Measurements from ENCODE around the gene CD300LD.

The CD300LD gene

DNA sequence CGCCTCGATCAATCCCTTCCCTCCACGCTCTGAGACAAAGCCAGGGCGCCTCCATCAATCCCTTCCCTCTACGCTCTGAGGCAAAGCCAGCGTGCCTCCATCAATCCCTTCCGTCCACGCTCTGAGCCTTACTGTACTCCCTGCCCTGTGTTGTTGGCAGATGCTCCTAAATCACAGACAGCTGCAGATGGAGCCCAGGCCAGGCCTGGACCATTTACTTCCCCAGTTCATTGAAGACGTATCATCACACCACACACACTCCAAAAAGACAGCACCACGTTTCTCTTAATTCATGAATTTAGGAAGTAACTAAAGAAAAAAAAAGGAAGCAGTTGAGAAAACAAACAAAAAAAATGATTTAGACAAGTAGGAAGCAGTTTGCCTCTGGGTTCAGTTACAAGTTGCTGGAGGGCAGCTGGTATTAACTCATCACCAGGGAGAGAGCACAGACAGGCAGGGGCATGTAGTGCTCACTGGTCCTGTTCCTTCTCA lies 7.4 kb upstream of the CD300LD start:
- Histone ChIP-seq H3K27me3 (ENCODE audit: insufficient read depth, low read length, poor library complexity) (no peaks in the 10 kb centered on the region), H2BK120ac (ENCODE audit: low read depth, low read length) (no peak overlapping the region), H4K8ac (ENCODE audit: low read depth, low read length) (no peak overlapping the region), H3K36me3 (ENCODE audit: control insufficient read depth, insufficient read depth, low read length) (no peaks in the 10 kb centered on the region), H3K18ac (ENCODE audit: low read length) (no peak overlapping the region), H2BK15ac (replicated peaks; ENCODE audit: low read depth) (no peak overlapping the region), H2BK5ac (ENCODE audit: low read length) (no peak overlapping the region), H3K79me2 (ENCODE audit: control insufficient read depth, insufficient read depth, low read length) (no peaks in the 10 kb centered on the region), H3K56ac (ENCODE audit: low read length) (no peak overlapping the region), H3K27ac (ENCODE audit: low read depth, low read length) (no peak overlapping the region), H3K4ac (ENCODE audit: low read depth, low read length) (no peak overlapping the region), H4K5ac (ENCODE audit: low read length) (no peak overlapping the region), H3K9ac (ENCODE audit: low read length) (no peak overlapping the region), H3K4me1 (ENCODE audit: control insufficient read depth, low read depth, low read length) (no peaks in the 10 kb centered on the region), H3K79me1 (ENCODE audit: low read length) (no peaks in the 10 kb centered on the region), H3K23ac (ENCODE audit: low read length) (no peak overlapping the region), H2AK5ac (ENCODE audit: low read length) (no peak overlapping the region), H3K4me2 (ENCODE audit: low read length) (no peak overlapping the region), H3K4me3 (ENCODE audit: low read length) (no peak overlapping the region)
- DNase-seq = no peak
- no CpG with 5 or more reads among the region's 10 CpGs for whole genome bisulfite sequencing (ENCODE audit: extremely low coverage, insufficient coverage, low lambda C conversion rate)

DNA sequence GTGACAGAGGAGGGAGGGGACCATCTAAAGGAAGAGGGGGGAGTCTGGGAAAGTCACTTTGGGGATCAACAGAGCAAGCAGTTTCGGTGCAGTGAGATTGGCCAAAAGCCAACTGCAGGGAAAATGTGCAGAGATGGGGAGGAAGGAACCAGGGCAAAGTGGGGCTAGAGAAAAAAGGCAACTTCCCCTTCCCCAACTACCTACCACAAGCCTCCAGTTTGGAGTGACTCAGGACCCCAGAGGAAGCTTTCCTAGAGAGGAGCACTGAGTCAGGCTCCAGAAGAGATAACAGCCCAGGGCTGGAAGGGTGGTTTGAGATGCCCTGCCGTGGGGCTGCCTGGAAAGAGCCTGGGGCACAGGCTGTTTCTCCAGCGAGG lies 6.9 kb upstream of the CD300LD start:
- H3K36me3 ChIP-seq (ENCODE audit: control insufficient read depth, insufficient read depth, low read length) = no peaks in the 10 kb centered on the region
- no peaks in the 10 kb centered on the region for H3K79me1 ChIP-seq (ENCODE audit: low read length)
- DNase-seq = no peak
- H3K27me3 ChIP-seq (ENCODE audit: insufficient read depth, low read length, poor library complexity) = no peaks in the 10 kb centered on the region
- no peak overlapping the region for H3K27ac ChIP-seq (ENCODE audit: low read depth, low read length)
- H3K4me2 ChIP-seq (ENCODE audit: low read length) = no peak overlapping the region
- H3K18ac ChIP-seq (ENCODE audit: low read length) = no peak overlapping the region
- H2BK120ac ChIP-seq (ENCODE audit: low read depth, low read length) = no peak overlapping the region
- H3K9ac ChIP-seq (ENCODE audit: low read length) = no peak overlapping the region
- no peak overlapping the region for H2BK5ac ChIP-seq (ENCODE audit: low read length)
- no peaks in the 10 kb centered on the region for H3K79me2 ChIP-seq (ENCODE audit: control insufficient read depth, insufficient read depth, low read length)
- no CpG with 5 or more reads among the region's 3 CpGs for WGBS (ENCODE audit: extremely low coverage, insufficient coverage, low lambda C conversion rate)
- H3K23ac ChIP-seq (ENCODE audit: low read length) = no peak overlapping the region
- no peak overlapping the region for H3K4ac ChIP-seq (ENCODE audit: low read depth, low read length)
- no peak overlapping the region for H3K56ac ChIP-seq (ENCODE audit: low read length)
- no peak overlapping the region for H3K4me3 ChIP-seq (ENCODE audit: low read length)
- H4K8ac ChIP-seq (ENCODE audit: low read depth, low read length) = no peak overlapping the region
- no peak overlapping the region for H4K5ac ChIP-seq (ENCODE audit: low read length)
- no peaks in the 10 kb centered on the region for H3K4me1 ChIP-seq (ENCODE audit: control insufficient read depth, low read depth, low read length)
- no peak overlapping the region for H2AK5ac ChIP-seq (ENCODE audit: low read length)
- H2BK15ac ChIP-seq (replicated peaks; ENCODE audit: low read depth) = no peak overlapping the region

GRCh38 chr17:74598346-74599022 lies 6.4 kb upstream of the CD300LD start:
- Histone ChIP-seq H2BK5ac (ENCODE audit: low read length) (no peak overlapping the region), H2BK120ac (ENCODE audit: low read depth, low read length) (no peak overlapping the region), H3K23ac (ENCODE audit: low read length) (no peak overlapping the region), H3K27me3 (ENCODE audit: insufficient read depth, low read length, poor library complexity) (no peaks in the 10 kb centered on the region), H3K18ac (ENCODE audit: low read length) (no peak overlapping the region), H4K8ac (ENCODE audit: low read depth, low read length) (no peak overlapping the region), H3K4me1 (ENCODE audit: control insufficient read depth, low read depth, low read length) (no peaks in the 10 kb centered on the region), H3K27ac (ENCODE audit: low read depth, low read length) (no peak overlapping the region), H2BK15ac (replicated peaks; ENCODE audit: low read depth) (no peak overlapping the region), H3K56ac (ENCODE audit: low read length) (no peak overlapping the region), H4K5ac (ENCODE audit: low read length) (no peak overlapping the region), H3K4me2 (ENCODE audit: low read length) (no peak overlapping the region), H3K36me3 (ENCODE audit: control insufficient read depth, insufficient read depth, low read length) (no peaks in the 10 kb centered on the region), H3K9ac (ENCODE audit: low read length) (no peak overlapping the region), H2AK5ac (ENCODE audit: low read length) (no peak overlapping the region), H3K4ac (ENCODE audit: low read depth, low read length) (no peak overlapping the region), H3K79me1 (ENCODE audit: low read length) (no peaks in the 10 kb centered on the region), H3K4me3 (ENCODE audit: low read length) (no peak overlapping the region), H3K79me2 (ENCODE audit: control insufficient read depth, insufficient read depth, low read length) (no peaks in the 10 kb centered on the region)
- no peak for DNase-seq
- no CpG with 5 or more reads among the region's 4 CpGs for WGBS (ENCODE audit: extremely low coverage, insufficient coverage, low lambda C conversion rate)

DNA sequence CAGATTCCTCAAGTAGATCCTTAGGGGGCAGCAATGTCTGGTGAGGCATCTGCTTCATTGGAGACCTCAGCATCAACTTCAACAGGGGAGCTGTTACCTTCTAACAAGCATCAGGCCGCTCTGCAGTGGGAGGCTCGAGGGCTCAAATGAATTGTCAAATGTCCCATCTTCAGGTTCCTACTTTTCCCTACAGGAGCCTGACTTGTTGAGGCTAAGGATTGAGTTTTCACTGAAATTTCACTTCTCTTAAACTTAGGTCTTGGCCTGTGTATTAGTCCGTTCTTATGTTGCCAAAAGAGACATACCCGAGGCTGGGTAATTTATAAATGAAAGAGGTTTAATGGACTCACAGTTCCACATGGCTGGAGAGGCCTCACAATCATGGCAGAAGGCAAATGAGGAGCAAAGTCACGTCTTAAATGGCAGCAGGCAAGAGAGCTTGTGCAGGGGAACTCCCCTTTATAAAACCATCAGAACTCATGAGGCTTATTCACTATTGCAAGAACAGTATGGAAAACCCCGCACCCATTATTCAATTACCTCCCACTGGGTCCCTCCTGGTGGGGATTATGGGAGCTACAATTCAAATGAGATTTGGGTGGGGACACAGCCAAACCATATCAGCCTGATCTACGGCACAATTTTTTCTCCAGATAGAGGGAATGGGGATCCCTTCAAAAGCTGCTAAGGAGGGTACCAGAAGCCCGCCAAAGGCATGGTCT lies 5.1 kb upstream of the CD300LD start:
- Histone ChIP-seq H4K8ac (ENCODE audit: low read depth, low read length) (no peak overlapping the region), H4K5ac (ENCODE audit: low read length) (no peak overlapping the region), H2BK120ac (ENCODE audit: low read depth, low read length) (no peak overlapping the region), H3K56ac (ENCODE audit: low read length) (no peak overlapping the region), H3K9ac (ENCODE audit: low read length) (no peak overlapping the region), H2AK5ac (ENCODE audit: low read length) (no peak overlapping the region), H3K79me1 (ENCODE audit: low read length) (no peaks in the 10 kb centered on the region), H3K18ac (ENCODE audit: low read length) (no peak overlapping the region), H3K4me2 (ENCODE audit: low read length) (no peak overlapping the region), H3K23ac (ENCODE audit: low read length) (no peak overlapping the region), H3K4ac (ENCODE audit: low read depth, low read length) (no peak overlapping the region), H3K4me1 (ENCODE audit: control insufficient read depth, low read depth, low read length) (no peaks in the 10 kb centered on the region), H3K79me2 (ENCODE audit: control insufficient read depth, insufficient read depth, low read length) (no peaks in the 10 kb centered on the region), H3K27ac (ENCODE audit: low read depth, low read length) (no peak overlapping the region), H3K27me3 (ENCODE audit: insufficient read depth, low read length, poor library complexity) (no peaks in the 10 kb centered on the region), H3K4me3 (ENCODE audit: low read length) (no peak overlapping the region), H2BK5ac (ENCODE audit: low read length) (no peak overlapping the region), H2BK15ac (replicated peaks; ENCODE audit: low read depth) (no peak overlapping the region), H3K36me3 (ENCODE audit: control insufficient read depth, insufficient read depth, low read length) (no peaks in the 10 kb centered on the region)
- WGBS (ENCODE audit: extremely low coverage, insufficient coverage, low lambda C conversion rate) = no CpG with 5 or more reads among the region's 8 CpGs
- DNase-seq = peak; percentile 19

DNA sequence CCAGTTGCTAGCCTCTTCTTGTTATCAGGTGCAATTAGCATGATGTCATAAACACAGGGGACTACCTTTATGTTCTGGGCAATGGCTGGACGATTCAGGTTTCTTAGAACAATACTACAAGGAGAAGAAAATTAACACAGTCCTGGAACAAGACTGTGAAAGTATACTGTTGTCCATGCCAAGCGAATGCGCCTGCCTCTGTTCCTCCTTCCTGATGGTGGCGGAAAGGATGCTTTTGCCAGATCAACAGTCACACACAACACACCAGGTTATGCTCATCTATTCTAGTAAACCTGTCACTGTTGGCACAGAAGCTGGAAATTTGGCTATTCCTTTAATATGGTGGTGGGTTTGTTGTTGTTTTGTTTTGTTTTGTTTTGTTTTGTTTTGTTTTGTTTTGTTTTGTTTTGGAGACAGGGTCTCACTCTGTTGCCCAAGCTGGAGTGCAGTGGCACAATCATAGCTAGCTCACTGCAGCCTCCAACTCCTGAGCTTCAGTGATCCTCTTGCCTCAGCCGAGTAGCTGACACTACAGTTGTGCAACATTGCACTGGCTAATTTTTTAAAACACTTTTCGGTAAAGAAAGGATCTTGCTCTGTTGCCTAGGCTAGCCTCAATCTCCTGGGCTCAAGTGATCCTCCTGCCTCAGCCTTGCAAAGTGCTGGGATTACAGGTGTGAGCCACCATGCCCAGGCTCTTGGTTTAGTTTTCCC lies 3.1 kb upstream of the CD300LD start:
- Histone ChIP-seq H2BK15ac (replicated peaks; ENCODE audit: low read depth) (no peak overlapping the region), H2BK120ac (ENCODE audit: low read depth, low read length) (no peak overlapping the region), H3K27me3 (ENCODE audit: insufficient read depth, low read length, poor library complexity) (no peaks in the 10 kb centered on the region), H3K79me1 (ENCODE audit: low read length) (no peaks in the 10 kb centered on the region), H4K5ac (ENCODE audit: low read length) (no peak overlapping the region), H3K79me2 (ENCODE audit: control insufficient read depth, insufficient read depth, low read length) (no peaks in the 10 kb centered on the region), H3K4ac (ENCODE audit: low read depth, low read length) (no peak overlapping the region), H3K4me3 (ENCODE audit: low read length) (no peak overlapping the region), H3K56ac (ENCODE audit: low read length) (no peak overlapping the region), H4K8ac (ENCODE audit: low read depth, low read length) (no peak overlapping the region), H3K23ac (ENCODE audit: low read length) (no peak overlapping the region), H3K4me1 (ENCODE audit: control insufficient read depth, low read depth, low read length) (no peaks in the 10 kb centered on the region), H3K9ac (ENCODE audit: low read length) (no peak overlapping the region), H3K36me3 (ENCODE audit: control insufficient read depth, insufficient read depth, low read length) (no peaks in the 10 kb centered on the region), H3K4me2 (ENCODE audit: low read length) (no peak overlapping the region), H3K18ac (ENCODE audit: low read length) (no peak overlapping the region), H2AK5ac (ENCODE audit: low read length) (no peak overlapping the region), H2BK5ac (ENCODE audit: low read length) (no peak overlapping the region), H3K27ac (ENCODE audit: low read depth, low read length) (no peak overlapping the region)
- no peak for DNase-seq
- WGBS (ENCODE audit: extremely low coverage, insufficient coverage, low lambda C conversion rate) = no CpG with 5 or more reads among the region's 6 CpGs

Data from mesendoderm (in vitro differentiated cells).